ENCODE measurements around the gene CEACAM5. TPM values are rescaled to one million over a fixed set of nuclear protein-coding genes. Genes with fewer than 3 reads are reported as not detected.

The CEACAM5 gene
- total RNA-seq, 4 donors from 2014 or later: 0.83 to 2.2 TPM; not detected in 2

- TF ChIP-seq EP300 (IDR thresholded peaks at IDR 0.05) (no peak), POLR2AphosphoS5 (IDR thresholded peaks at IDR 0.05) (no peak), CTCF (IDR thresholded peaks at IDR 0.05) (no peak), POLR2A (IDR thresholded peaks at IDR 0.05; ENCODE audit: low read depth) (no peak)
- 74% methylated on average over 2 of the region's 3 CpGs for WGBS
- no peaks in the 10 kb centered on the region for H3K36me3 ChIP-seq
- no peak overlapping the region for H3K27ac ChIP-seq (replicated peaks in 1 of 4)
- H3K27me3 ChIP-seq: peaks cover 0 to 74% (median 0%) of the 10 kb centered on the region in 4 donors
- no peaks in the 10 kb centered on the region for H3K4me1 ChIP-seq
- H3K9me3 ChIP-seq: peaks cover 0 to 33% (median 7%) of the 10 kb centered on the region in 4 donors
- DNase-seq (ENCODE audit: extremely low spot score): no peak
- intact Hi-C loops (cut with DNase I): no loop called here
- no peak overlapping the region for H3K4me3 ChIP-seq
Measured at GRCh38 chr19:41690801-41691065, 17.7 kb upstream of the CEACAM5 start.

- Histone ChIP-seq H3K27me3 (peaks cover 0 to 77% (median 0%) of the 10 kb centered on the region in 4 donors), H3K4me1 (no peaks in the 10 kb centered on the region), H3K4me3 (no peak overlapping the region), H3K9me3 (peaks cover 0 to 33% (median 7%) of the 10 kb centered on the region in 4 donors), H3K36me3 (no peaks in the 10 kb centered on the region), H3K27ac (replicated peaks in 1 of 4) (no peak overlapping the region)
- 28% methylated on average over 20 of the region's 20 CpGs for WGBS
- intact Hi-C loops (cut with DNase I): no loop called here
- no peak for TF ChIP-seq POLR2AphosphoS5 (IDR thresholded peaks at IDR 0.05)
- no peak for TF ChIP-seq POLR2A (IDR thresholded peaks at IDR 0.05; ENCODE audit: low read depth)
- TF ChIP-seq CTCF (IDR thresholded peaks at IDR 0.05): peak in 1 of 3 experiments; percentile 26
- peak; percentile 75 for DNase-seq (ENCODE audit: extremely low spot score)
Measured at GRCh38 chr19:41691268-41691970, 17.0 kb upstream of the CEACAM5 start.

- H3K27ac ChIP-seq (replicated peaks in 1 of 4): no peak overlapping the region
- no peaks in the 10 kb centered on the region for H3K4me1 ChIP-seq
- no peak for DNase-seq (ENCODE audit: extremely low spot score)
- TF ChIP-seq CTCF (IDR thresholded peaks at IDR 0.05) (no peak), POLR2AphosphoS5 (IDR thresholded peaks at IDR 0.05) (no peak), POLR2A (IDR thresholded peaks at IDR 0.05; ENCODE audit: low read depth) (no peak), EP300 (IDR thresholded peaks at IDR 0.05) (no peak)
- H3K27me3 ChIP-seq: peaks cover 0 to 65% (median 0%) of the 10 kb centered on the region in 4 donors
- H3K36me3 ChIP-seq: no peaks in the 10 kb centered on the region
- peaks cover 0 to 33% (median 7%) of the 10 kb centered on the region in 4 donors for H3K9me3 ChIP-seq
- intact Hi-C loops (cut with DNase I): no loop called here
- 71% methylated on average over 1 of the region's 1 CpG for WGBS
- no peak overlapping the region for H3K4me3 ChIP-seq
Measured at GRCh38 chr19:41694196-41694595, 14.2 kb upstream of the CEACAM5 start.

GRCh38 chr19:41694831-41695635, 13.4 kb upstream of the CEACAM5 start:
- Histone ChIP-seq H3K36me3 (no peaks in the 10 kb centered on the region), H3K9me3 (peaks cover 0 to 33% (median 7%) of the 10 kb centered on the region in 4 donors), H3K27ac (replicated peaks in 1 of 4) (no peak overlapping the region), H3K27me3 (peaks cover 0 to 62% (median 0%) of the 10 kb centered on the region in 4 donors), H3K4me3 (no peak overlapping the region), H3K4me1 (no peaks in the 10 kb centered on the region)
- TF ChIP-seq EP300 (IDR thresholded peaks at IDR 0.05) (no peak), POLR2AphosphoS5 (IDR thresholded peaks at IDR 0.05) (no peak), POLR2A (IDR thresholded peaks at IDR 0.05; ENCODE audit: low read depth) (no peak), CTCF (IDR thresholded peaks at IDR 0.05) (no peak)
- DNase-seq (ENCODE audit: extremely low spot score): no peak
- WGBS: 74% methylated on average over 5 of the region's 8 CpGs
- intact Hi-C loops (cut with DNase I): no loop called here

All from esophagus muscularis mucosa (tissue), 4 donors.